ENCODE measurements around the gene KAT7. TPM values are rescaled to one million over a fixed set of nuclear protein-coding genes. Genes with fewer than 3 reads are reported as not detected.
"Not testable (repeated sequence)": the region's sequence is repeated elsewhere in the genome, so short reads cannot be mapped to it uniquely, and the experiment has no call there.

KAT7 gene
- total RNA-seq, 2 donors from 2014 or later, result 83.9 to 85.9 TPM

- H3K36me3 Mint-ChIP-seq (ENCODE audit: insufficient read depth in 2 of 2), result peaks cover 11 to 36% of the 10 kb centered on the region in 2 donors
- ATAC-seq (replicated peaks in 1 of 2) (no peak), DNase-seq (no peak)
- H3K9me3 Mint-ChIP-seq, result no peaks in the 10 kb centered on the region
- peaks cover 8% of the 10 kb centered on the region for H3K4me1 Mint-ChIP-seq (ENCODE audit: low read depth)
- H3K27ac Mint-ChIP-seq, result no peak overlapping the region
- no peak overlapping the region for H3K4me3 Mint-ChIP-seq
- no peaks in the 10 kb centered on the region for H3K27me3 Mint-ChIP-seq (ENCODE audit: low read depth)
Measured at GRCh38 chr17:49823614-49824013, 35.1 kb downstream of the KAT7 start.

- no peak for DNase-seq
- peaks cover 8 to 34% of the 10 kb centered on the region in 2 donors for H3K36me3 Mint-ChIP-seq (ENCODE audit: insufficient read depth in 2 of 2)
- no peak overlapping the region for H3K4me3 Mint-ChIP-seq
- ATAC-seq (replicated peaks in 1 of 2), result no peak
- no peaks in the 10 kb centered on the region for H3K4me1 Mint-ChIP-seq (ENCODE audit: low read depth)
- no peak overlapping the region for H3K27ac Mint-ChIP-seq
- no peaks in the 10 kb centered on the region for H3K9me3 Mint-ChIP-seq
- H3K27me3 Mint-ChIP-seq (ENCODE audit: low read depth), result no peaks in the 10 kb centered on the region
Measured at GRCh38 chr17:49825645-49826044, 37.2 kb downstream of the KAT7 start.

GRCh38 chr17:49828325-49828724, 39.8 kb downstream of the KAT7 start:
- peak overlapping the region; percentile 44 for H3K27ac Mint-ChIP-seq
- not testable (repeated sequence) for H3K27me3 Mint-ChIP-seq (ENCODE audit: low read depth); DNase-seq; H3K4me3 Mint-ChIP-seq; ATAC-seq (replicated peaks in 1 of 2); H3K9me3 Mint-ChIP-seq; H3K4me1 Mint-ChIP-seq (ENCODE audit: low read depth)
- peaks cover 5 to 28% of the 10 kb centered on the region in 2 donors for H3K36me3 Mint-ChIP-seq (ENCODE audit: insufficient read depth in 2 of 2)

- Mint-ChIP-seq H3K36me3 (ENCODE audit: insufficient read depth in 2 of 2) (peaks cover 5 to 22% of the 10 kb centered on the region in 2 donors), H3K27ac (peak overlapping the region; percentile 44), H3K27me3 (ENCODE audit: low read depth) (no peaks in the 10 kb centered on the region), H3K4me1 (ENCODE audit: low read depth) (no peaks in the 10 kb centered on the region), H3K4me3 (no peak overlapping the region), H3K9me3 (no peaks in the 10 kb centered on the region)
- DNase-seq (no peak), ATAC-seq (replicated peaks in 1 of 2) (no peak)
Measured at GRCh38 chr17:49829026-49829425, 40.5 kb downstream of the KAT7 start.

DNA sequence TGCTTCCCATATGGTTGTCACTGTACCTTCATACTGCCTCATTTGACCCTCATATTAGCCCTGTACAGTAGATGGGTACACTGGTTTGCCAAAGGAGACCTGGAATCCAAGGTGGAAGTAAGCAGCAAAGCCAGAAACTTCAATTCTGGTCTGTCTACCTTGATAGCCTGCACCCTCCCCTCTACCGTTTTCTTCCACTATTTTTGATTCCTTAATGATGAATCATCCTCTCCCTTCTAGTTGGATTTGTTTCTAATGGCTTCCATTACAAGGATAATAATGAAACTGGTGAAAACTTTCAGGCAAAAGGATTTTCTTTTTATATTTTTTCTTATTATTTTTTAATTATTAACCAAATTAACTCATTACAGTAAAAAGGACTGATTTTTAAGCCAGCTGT, 42.1 kb downstream of the KAT7 start:
- Mint-ChIP-seq H3K9me3 (no peaks in the 10 kb centered on the region), H3K27me3 (ENCODE audit: low read depth) (no peaks in the 10 kb centered on the region), H3K27ac (no peak overlapping the region), H3K4me3 (no peak overlapping the region), H3K4me1 (ENCODE audit: low read depth) (no peaks in the 10 kb centered on the region), H3K36me3 (ENCODE audit: insufficient read depth in 2 of 2) (peaks cover 5 to 17% of the 10 kb centered on the region in 2 donors)
- no peak for ATAC-seq (replicated peaks in 1 of 2)
- no peak for DNase-seq

- ATAC-seq (replicated peaks in 1 of 2) (no peak), DNase-seq (no peak)
- peaks cover 0 to 6% of the 10 kb centered on the region in 2 donors for H3K36me3 Mint-ChIP-seq (ENCODE audit: insufficient read depth in 2 of 2)
- no peak overlapping the region for H3K27ac Mint-ChIP-seq
- no peak overlapping the region for H3K4me3 Mint-ChIP-seq
- H3K4me1 Mint-ChIP-seq (ENCODE audit: low read depth), result no peaks in the 10 kb centered on the region
- H3K9me3 Mint-ChIP-seq, result no peaks in the 10 kb centered on the region
- H3K27me3 Mint-ChIP-seq (ENCODE audit: low read depth), result no peaks in the 10 kb centered on the region
Measured at GRCh38 chr17:49832840-49833599, 44.5 kb downstream of the KAT7 start.

DNA sequence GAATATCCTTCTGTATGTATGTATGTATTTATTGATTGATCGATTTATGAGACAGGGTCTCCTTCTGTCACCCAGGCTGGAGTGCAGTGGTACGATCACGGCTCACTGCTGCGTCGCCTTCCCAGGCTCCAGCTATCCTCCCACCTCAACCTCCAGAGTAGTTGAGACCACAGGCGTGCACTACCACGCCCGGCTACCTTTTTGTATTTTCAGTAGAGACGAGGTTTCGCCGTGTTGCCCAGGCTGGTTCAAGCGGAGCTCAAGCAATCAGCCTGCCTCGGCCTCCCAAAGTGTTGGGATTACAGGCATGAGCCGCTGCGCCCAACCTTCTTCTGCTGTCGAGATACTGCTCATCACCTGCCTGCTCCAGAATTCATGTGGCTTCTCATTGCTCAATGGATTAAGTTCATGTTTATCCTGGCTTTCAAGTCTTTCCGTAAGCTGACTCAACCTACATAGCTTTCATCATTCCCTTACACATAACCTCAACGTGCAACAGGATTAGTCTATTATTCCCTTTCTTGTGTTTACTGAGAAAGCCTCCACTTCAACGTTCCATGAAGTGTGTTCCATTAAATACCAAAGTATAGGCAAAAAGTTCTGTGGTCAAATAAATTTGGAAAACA, 45.8 kb downstream of the KAT7 start:
- ATAC-seq (replicated peaks in 1 of 2) (no peak), DNase-seq (no peak)
- Mint-ChIP-seq H3K27ac (no peak overlapping the region), H3K4me1 (ENCODE audit: low read depth) (no peaks in the 10 kb centered on the region), H3K36me3 (ENCODE audit: insufficient read depth in 2 of 2) (peaks cover 0 to 2% of the 10 kb centered on the region in 2 donors), H3K9me3 (no peaks in the 10 kb centered on the region), H3K27me3 (ENCODE audit: low read depth) (no peaks in the 10 kb centered on the region), H3K4me3 (no peak overlapping the region)

DNA sequence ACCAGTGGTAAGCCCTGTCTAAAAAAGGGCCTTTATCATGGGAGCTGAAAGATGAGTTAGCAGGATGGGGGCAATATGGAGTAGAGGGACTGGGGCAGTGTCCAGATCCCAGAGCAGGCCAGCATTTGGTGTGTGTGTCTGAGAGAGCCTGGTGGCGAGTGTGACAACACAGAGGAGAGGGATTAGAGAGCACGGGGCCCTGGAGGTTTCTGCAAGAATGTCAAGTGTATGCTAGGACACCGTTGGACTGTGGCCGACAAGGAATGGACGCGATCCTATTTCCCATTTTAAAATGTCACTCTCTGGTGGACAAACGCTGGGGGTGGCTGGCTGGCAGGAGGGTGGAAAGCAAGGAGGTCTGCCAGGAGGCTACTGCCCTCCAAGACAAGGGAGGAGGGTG, 47.0 kb downstream of the KAT7 start:
- ATAC-seq (replicated peaks in 1 of 2), result no peak
- H3K9me3 Mint-ChIP-seq, result no peaks in the 10 kb centered on the region
- no peaks in the 10 kb centered on the region for H3K4me1 Mint-ChIP-seq (ENCODE audit: low read depth)
- H3K27me3 Mint-ChIP-seq (ENCODE audit: low read depth), result no peaks in the 10 kb centered on the region
- H3K27ac Mint-ChIP-seq, result no peak overlapping the region
- DNase-seq, result no peak
- no peak overlapping the region for H3K4me3 Mint-ChIP-seq
- H3K36me3 Mint-ChIP-seq (ENCODE audit: insufficient read depth in 2 of 2), result peaks cover 0 to 3% of the 10 kb centered on the region in 2 donors

GRCh38 chr17:49836111-49837030, 47.9 kb downstream of the KAT7 start:
- DNase-seq (no peak), ATAC-seq (replicated peaks in 1 of 2) (no peak)
- Mint-ChIP-seq H3K4me1 (ENCODE audit: low read depth) (no peaks in the 10 kb centered on the region), H3K27me3 (ENCODE audit: low read depth) (no peaks in the 10 kb centered on the region), H3K36me3 (ENCODE audit: insufficient read depth in 2 of 2) (peaks cover 0 to 2% of the 10 kb centered on the region in 2 donors), H3K9me3 (no peaks in the 10 kb centered on the region), H3K4me3 (no peak overlapping the region), H3K27ac (no peak overlapping the region)

GRCh38 chr17:49839455-49839854, 51.0 kb downstream of the KAT7 start:
- H3K4me3 Mint-ChIP-seq, result no peak overlapping the region
- H3K36me3 Mint-ChIP-seq (ENCODE audit: insufficient read depth in 2 of 2), result peaks cover 0 to 5% of the 10 kb centered on the region in 2 donors
- H3K9me3 Mint-ChIP-seq, result no peaks in the 10 kb centered on the region
- no peak overlapping the region for H3K27ac Mint-ChIP-seq
- no peaks in the 10 kb centered on the region for H3K4me1 Mint-ChIP-seq (ENCODE audit: low read depth)
- no peaks in the 10 kb centered on the region for H3K27me3 Mint-ChIP-seq (ENCODE audit: low read depth)
- no peak for DNase-seq
- no peak for ATAC-seq (replicated peaks in 1 of 2)

DNA sequence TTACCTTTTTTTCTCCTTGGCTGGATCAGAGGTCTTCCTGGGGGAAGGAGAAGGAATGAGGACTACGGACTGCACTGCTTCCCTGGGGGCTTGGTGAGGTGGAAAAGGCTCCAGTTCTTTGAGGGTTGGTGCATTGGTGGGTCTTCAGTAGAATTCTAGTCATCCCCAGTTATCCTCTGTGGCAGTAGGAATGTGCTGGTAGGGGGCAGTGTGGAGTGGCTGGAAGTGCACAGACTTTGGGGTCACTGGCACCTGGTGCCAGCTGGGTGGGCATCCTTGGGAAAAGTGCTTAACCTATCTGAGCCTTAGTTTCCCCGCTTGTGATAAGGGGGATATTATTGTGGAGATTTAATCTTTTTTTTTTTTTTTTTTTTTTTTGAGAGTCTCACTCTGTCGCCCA, 53.1 kb downstream of the KAT7 start:
- H3K4me1 Mint-ChIP-seq (ENCODE audit: low read depth), result peaks cover 6% of the 10 kb centered on the region
- no peak for DNase-seq
- H3K9me3 Mint-ChIP-seq, result no peaks in the 10 kb centered on the region
- H3K4me3 Mint-ChIP-seq, result no peak overlapping the region
- peaks cover 0 to 5% of the 10 kb centered on the region in 2 donors for H3K36me3 Mint-ChIP-seq (ENCODE audit: insufficient read depth in 2 of 2)
- no peak overlapping the region for H3K27ac Mint-ChIP-seq
- ATAC-seq (replicated peaks in 1 of 2), result no peak
- no peaks in the 10 kb centered on the region for H3K27me3 Mint-ChIP-seq (ENCODE audit: low read depth)

DNA sequence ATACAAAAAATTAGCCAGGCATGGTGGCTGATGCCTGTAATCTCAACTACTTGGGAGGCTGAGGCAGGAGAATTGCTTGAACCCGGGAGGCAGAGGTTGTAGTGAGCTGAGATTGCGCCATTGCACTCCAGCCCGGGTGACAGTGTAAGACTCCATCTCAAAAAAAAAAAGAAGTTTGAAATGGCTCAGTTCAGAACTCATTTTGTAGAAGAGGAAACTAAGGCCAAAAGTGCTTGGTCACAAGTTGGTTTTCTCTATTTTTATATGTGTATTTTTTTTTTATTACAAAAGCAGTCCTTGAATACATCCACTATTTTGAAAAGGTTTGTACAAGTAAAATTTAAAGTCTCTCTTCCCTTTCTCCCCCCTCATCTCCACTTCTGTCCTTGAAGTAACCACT, 53.9 kb downstream of the KAT7 start:
- ATAC-seq (replicated peaks in 1 of 2), result no peak

DNA sequence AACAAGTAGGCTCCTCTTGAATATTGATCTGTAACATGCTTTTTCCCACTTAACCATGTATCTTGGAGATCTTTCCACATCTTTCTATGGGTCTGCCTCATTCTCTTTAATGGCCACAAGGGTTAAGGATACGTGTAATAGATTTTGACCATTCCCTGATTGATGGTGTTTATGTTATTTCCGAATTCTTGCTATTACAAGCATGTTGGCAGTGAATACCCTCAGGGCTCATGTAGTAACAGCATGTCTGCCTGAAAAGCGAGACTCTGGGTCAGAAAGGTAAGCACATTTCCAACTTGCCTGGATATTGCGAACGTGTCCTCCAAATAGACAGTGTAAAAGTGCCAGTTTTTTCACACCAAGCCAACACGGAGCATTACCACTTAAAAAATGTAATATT, 54.4 kb downstream of the KAT7 start:
- DNase-seq, result no peak
- Mint-ChIP-seq H3K36me3 (ENCODE audit: insufficient read depth in 2 of 2) (peaks cover 0 to 5% of the 10 kb centered on the region in 2 donors), H3K4me3 (no peak overlapping the region), H3K27me3 (ENCODE audit: low read depth) (no peaks in the 10 kb centered on the region), H3K9me3 (no peaks in the 10 kb centered on the region), H3K27ac (no peak overlapping the region), H3K4me1 (ENCODE audit: low read depth) (peaks cover 6% of the 10 kb centered on the region)
- no peak for ATAC-seq (replicated peaks in 1 of 2)

More for the DNA sequence above, 53.9 kb downstream of the KAT7 start:
- Mint-ChIP-seq H3K4me3 (no peak overlapping the region), H3K9me3 (no peaks in the 10 kb centered on the region), H3K27ac (no peak overlapping the region), H3K36me3 (ENCODE audit: insufficient read depth in 2 of 2) (peaks cover 0 to 5% of the 10 kb centered on the region in 2 donors), H3K27me3 (ENCODE audit: low read depth) (no peaks in the 10 kb centered on the region), H3K4me1 (ENCODE audit: low read depth) (peaks cover 6% of the 10 kb centered on the region)
- DNase-seq, result no peak
